ENCODE results near the gene PROCA1. TPM values are rescaled to one million over a fixed set of nuclear protein-coding genes. Genes with fewer than 3 reads are reported as not detected.

Gene PROCA1
- total and polyA plus RNA-seq, 9 of the 15 experiments (the other 6 are each of a cell fraction or from before 2014, with no cell fraction given): 0.78 to 16.2 (median 5.6) TPM

GRCh38 chr17:28661635-28662526 lies 49.8 kb downstream of the PROCA1 start, which contains the start of the genes SDF2 and SUPT6H (continued):
- TF ChIP-seq ATF3 (IDR thresholded peaks at IDR 0.05) (peak; percentile 86), ATF3 (CRISPR knock-in tag; conservative IDR thresholded peaks at IDR 0.05) (peak; percentile 70; the same call in 1 of the 2 replicates), ZNF512 (tag; IDR thresholded peaks at IDR 0.05) (no peak), TGIF2 (CRISPR knock-in tag; IDR thresholded peaks at IDR 0.05) (no peak), FOXJ2 (tag; IDR thresholded peaks at IDR 0.05) (no peak), ID3 (CRISPR knock-in tag; IDR thresholded peaks at IDR 0.05) (no peak), ID3 (tag; IDR thresholded peaks at IDR 0.05) (no peak), YY1 (IDR thresholded peaks at IDR 0.05; ENCODE audit: borderline replicate concordance in 1 of 3, control insufficient read depth in 1 of 3, extremely low read depth in 1 of 3, insufficient read depth in 3 of 3, insufficient read length in 1 of 3, insufficient replicate concordance in 2 of 3, low read depth in 1 of 3, low read length in 2 of 3) (peak; percentile 22 to 88 (median 40)), FOXA1 (IDR thresholded peaks at IDR 0.05; ENCODE audit: borderline replicate concordance) (no peak), FOXA3 (CRISPR knock-in tag; conservative IDR thresholded peaks at IDR 0.05 in 1 of 2, IDR thresholded peaks at IDR 0.05 in 1 of 2) (0 out of 4 replicates have a peak, but pooled peaks of 1 of the 2 experiments have one; percentile 31), ZBTB26 (CRISPR knock-in tag; IDR thresholded peaks at IDR 0.05) (no peak; the same call in 1 of the 2 replicates), MTA2 (IDR thresholded peaks at IDR 0.05; ENCODE audit: low read depth) (no peak), ZNF24 (IDR thresholded peaks at IDR 0.05) (0 out of 2 replicates have a peak, but pooled peaks have one; percentile 9), MAX (CRISPR knock-in tag; IDR thresholded peaks at IDR 0.05) (peak; percentile 39; the same call in 1 of the 2 replicates), MECOM (CRISPR knock-in tag; IDR thresholded peaks at IDR 0.05) (peak; percentile 21; the same call in 1 of the 2 replicates), XRCC4 (IDR thresholded peaks at IDR 0.05; ENCODE audit: extremely low read depth, insufficient read depth, insufficient read length) (no peak), TARDBP (IDR thresholded peaks at IDR 0.05) (no peak), L3MBTL2 (IDR thresholded peaks at IDR 0.05) (peak; percentile 79), ESRRA (IDR thresholded peaks at IDR 0.05; ENCODE audit: borderline replicate concordance, low read depth) (no peak), JUN (IDR thresholded peaks at IDR 0.05; ENCODE audit: borderline replicate concordance, low read depth, low read length) (peak; percentile 66), JUN (CRISPR knock-in tag; IDR thresholded peaks at IDR 0.05; ENCODE audit: borderline replicate concordance) (no peak), SP1 (CRISPR knock-in tag; IDR thresholded peaks at IDR 0.05) (peak; percentile 93)
